ENCODE data around the gene GUK1.

Gene GUK1

DNA sequence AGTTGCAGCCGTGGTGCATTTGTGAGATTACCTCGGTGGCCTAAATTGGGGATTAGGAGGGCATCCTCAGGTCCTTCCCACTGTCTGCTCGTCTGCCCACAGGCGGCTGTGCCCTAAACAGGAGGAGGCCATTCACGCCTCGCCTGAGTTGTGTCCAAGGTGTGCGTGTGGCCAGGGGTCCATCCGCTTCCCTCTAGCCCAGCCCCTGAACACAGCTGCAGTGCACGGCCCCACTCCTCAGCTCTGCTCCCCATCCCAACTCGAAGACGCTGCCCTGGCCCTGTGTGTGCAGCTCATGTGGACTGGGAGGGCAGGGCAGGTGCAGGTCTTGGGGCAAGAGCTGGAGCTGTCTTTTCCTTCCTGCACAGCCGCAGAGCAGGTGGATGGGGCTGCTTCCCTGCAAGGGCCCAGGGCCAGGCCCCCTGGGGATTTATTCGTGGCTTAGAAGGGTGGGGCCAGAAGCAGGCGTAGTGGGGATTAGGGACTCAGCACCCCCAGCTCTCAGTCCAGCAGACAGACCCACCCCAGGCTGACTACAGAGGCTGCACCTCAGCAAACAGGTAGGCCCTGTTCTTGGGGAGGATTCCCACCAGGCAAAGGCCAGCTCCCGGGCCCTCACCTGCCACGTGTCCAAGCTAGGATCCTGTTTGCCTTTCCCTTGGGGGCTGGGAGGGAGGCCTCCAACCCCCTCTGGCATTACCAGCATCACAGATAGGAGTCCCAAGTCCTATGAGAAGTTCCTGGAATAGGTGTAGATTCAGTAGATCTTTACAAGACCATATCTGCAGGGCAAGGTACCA, 4.3 kb downstream of the GUK1 start:
- no peak overlapping the region for H3K4ac ChIP-seq (ENCODE audit: low read depth in 1 of 2, low read length in 2 of 2)
- H3K79me1 ChIP-seq (replicated peaks; ENCODE audit: low read length, poor library complexity, severe bottlenecking), result peaks cover 35% of the 10 kb centered on the region
- peaks cover 44% of the 10 kb centered on the region for H3K4me1 ChIP-seq (ENCODE audit: control insufficient read depth, insufficient read depth, low read depth, low read length)
- no peak for DNase-seq
- H3K27ac ChIP-seq (ENCODE audit: low read length, poor library complexity, severe bottlenecking), result no peak overlapping the region
- no peak overlapping the region for H3K4me2 ChIP-seq (ENCODE audit: low read length, poor library complexity, severe bottlenecking)
- H2BK120ac ChIP-seq (ENCODE audit: low read depth, low read length), result no peak overlapping the region
- H3K18ac ChIP-seq (ENCODE audit: low read depth in 1 of 2, low read length in 2 of 2), result no peak overlapping the region
- H2AFZ ChIP-seq (ENCODE audit: low read depth, low read length), result no peak overlapping the region
- no peaks in the 10 kb centered on the region for H3K27me3 ChIP-seq (ENCODE audit: control insufficient read depth in 1 of 2, insufficient read depth in 1 of 2, low read length in 2 of 2)
- no peaks in the 10 kb centered on the region for H3K9me3 ChIP-seq (ENCODE audit: control insufficient read depth, low read length)
- no peak overlapping the region for H2BK5ac ChIP-seq (ENCODE audit: low read depth, low read length, poor library complexity, severe bottlenecking)
- 97% methylated on average over 13 of the region's 16 CpGs for WGBS
- no peak overlapping the region for H4K8ac ChIP-seq (ENCODE audit: low read length)
- H3K4me3 ChIP-seq (ENCODE audit: insufficient read depth in 1 of 2, low read depth in 1 of 2, low read length in 2 of 2), result no peak overlapping the region
- H2BK15ac ChIP-seq (ENCODE audit: low read depth, poor library complexity, severe bottlenecking), result no peak overlapping the region
- H3K36me3 ChIP-seq (ENCODE audit: control insufficient read depth in 1 of 2, insufficient read depth in 2 of 2, low read depth in 1 of 2, low read length in 2 of 2), result peaks cover 36 to 76% of the 10 kb centered on the region in 2 experiments
- no peak overlapping the region for H2BK12ac ChIP-seq (ENCODE audit: low read length in 2 of 2)
- no peak overlapping the region for H2AK5ac ChIP-seq (ENCODE audit: low read length, severe bottlenecking)
- no peak overlapping the region for H3K14ac ChIP-seq (ENCODE audit: low read length in 2 of 2)
- no peak overlapping the region for H3K23ac ChIP-seq (ENCODE audit: low read length in 2 of 2)
- peak overlapping the region; percentile 26 for H3K9ac ChIP-seq (ENCODE audit: low read length)
- peak overlapping the region; percentile 34 for H4K91ac ChIP-seq (ENCODE audit: low read length)

- H3K9ac ChIP-seq (ENCODE audit: low read length), result peak overlapping the region; percentile 26
- DNase-seq, result no peak
- no peak overlapping the region for H3K23ac ChIP-seq (ENCODE audit: low read length in 2 of 2)
- H3K4me3 ChIP-seq (ENCODE audit: insufficient read depth in 1 of 2, low read depth in 1 of 2, low read length in 2 of 2), result no peak overlapping the region
- WGBS, result 92% methylated on average over 7 of the region's 8 CpGs
- peaks cover 39% of the 10 kb centered on the region for H3K79me1 ChIP-seq (replicated peaks; ENCODE audit: low read length, poor library complexity, severe bottlenecking)
- no peaks in the 10 kb centered on the region for H3K27me3 ChIP-seq (ENCODE audit: control insufficient read depth in 1 of 2, insufficient read depth in 1 of 2, low read length in 2 of 2)
- H2AK5ac ChIP-seq (ENCODE audit: low read length, severe bottlenecking), result no peak overlapping the region
- no peaks in the 10 kb centered on the region for H3K9me3 ChIP-seq (ENCODE audit: control insufficient read depth, low read length)
- no peak overlapping the region for H2BK5ac ChIP-seq (ENCODE audit: low read depth, low read length, poor library complexity, severe bottlenecking)
- peaks cover 36 to 82% of the 10 kb centered on the region in 2 experiments for H3K36me3 ChIP-seq (ENCODE audit: control insufficient read depth in 1 of 2, insufficient read depth in 2 of 2, low read depth in 1 of 2, low read length in 2 of 2)
- H3K27ac ChIP-seq (ENCODE audit: low read length, poor library complexity, severe bottlenecking), result no peak overlapping the region
- no peak overlapping the region for H3K14ac ChIP-seq (ENCODE audit: low read length in 2 of 2)
- no peak overlapping the region for H3K4me2 ChIP-seq (ENCODE audit: low read length, poor library complexity, severe bottlenecking)
- H2AFZ ChIP-seq (ENCODE audit: low read depth, low read length), result no peak overlapping the region
- H2BK15ac ChIP-seq (ENCODE audit: low read depth, poor library complexity, severe bottlenecking), result no peak overlapping the region
- H3K18ac ChIP-seq (ENCODE audit: low read depth in 1 of 2, low read length in 2 of 2), result no peak overlapping the region
- H2BK120ac ChIP-seq (ENCODE audit: low read depth, low read length), result no peak overlapping the region
- no peak overlapping the region for H3K4ac ChIP-seq (ENCODE audit: low read depth in 1 of 2, low read length in 2 of 2)
- H4K8ac ChIP-seq (ENCODE audit: low read length), result no peak overlapping the region
- H3K4me1 ChIP-seq (ENCODE audit: control insufficient read depth, insufficient read depth, low read depth, low read length), result peaks cover 49% of the 10 kb centered on the region
- H4K91ac ChIP-seq (ENCODE audit: low read length), result no peak overlapping the region
- no peak overlapping the region for H2BK12ac ChIP-seq (ENCODE audit: low read length in 2 of 2)
Observed at GRCh38 chr1:228144993-228145343, 4.9 kb downstream of the GUK1 start.

DNA sequence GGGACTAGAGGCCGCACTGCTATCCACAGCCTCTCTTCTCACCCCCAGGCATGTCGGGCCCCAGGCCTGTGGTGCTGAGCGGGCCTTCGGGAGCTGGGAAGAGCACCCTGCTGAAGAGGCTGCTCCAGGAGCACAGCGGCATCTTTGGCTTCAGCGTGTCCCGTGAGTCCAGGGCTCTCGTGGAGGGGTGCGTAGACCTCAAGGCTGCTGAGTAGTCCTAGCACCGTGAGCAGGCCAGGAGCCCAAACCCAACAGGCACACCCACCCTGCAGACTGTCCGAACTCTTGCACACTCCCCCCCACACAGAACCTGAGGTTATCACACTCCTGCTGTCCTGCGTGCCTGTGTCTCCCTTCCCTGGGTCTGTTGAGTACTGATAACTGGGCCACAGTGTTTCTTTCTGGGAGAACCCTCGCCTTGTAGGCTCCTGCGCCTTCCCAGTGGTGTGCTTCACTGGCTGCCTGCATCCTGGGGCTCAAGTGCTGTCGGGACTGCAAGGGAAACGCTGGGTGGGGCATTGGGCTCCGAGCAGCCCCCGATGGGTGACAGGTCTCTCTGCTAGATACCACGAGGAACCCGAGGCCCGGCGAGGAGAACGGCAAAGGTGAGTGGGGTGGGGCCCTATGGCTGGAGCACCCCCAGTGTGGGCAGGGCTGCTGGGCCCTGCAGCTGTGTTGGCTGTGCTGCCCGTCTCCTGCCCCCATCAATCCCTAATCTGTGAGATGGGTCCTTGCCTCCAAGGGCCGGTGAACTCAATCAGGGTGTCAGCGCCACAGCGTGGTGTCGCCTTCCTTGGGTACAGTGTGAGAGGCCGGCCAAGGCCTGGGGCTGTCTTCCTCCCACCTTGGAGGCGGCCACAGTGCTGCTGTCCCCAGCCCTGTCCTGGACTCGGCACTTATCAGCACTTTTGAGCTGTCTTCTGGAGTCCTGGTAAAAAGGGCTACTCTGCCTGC, 5.7 kb downstream of the GUK1 start:
- DNase-seq, result no peak
- H2BK15ac ChIP-seq (ENCODE audit: low read depth, poor library complexity, severe bottlenecking), result no peak overlapping the region
- H3K18ac ChIP-seq (ENCODE audit: low read depth in 1 of 2, low read length in 2 of 2), result no peak overlapping the region
- H4K91ac ChIP-seq (ENCODE audit: low read length), result peak overlapping the region; percentile 67
- H2AK5ac ChIP-seq (ENCODE audit: low read length, severe bottlenecking), result no peak overlapping the region
- no peak overlapping the region for H2BK5ac ChIP-seq (ENCODE audit: low read depth, low read length, poor library complexity, severe bottlenecking)
- H3K14ac ChIP-seq (ENCODE audit: low read length in 2 of 2), result no peak overlapping the region
- H3K9me3 ChIP-seq (ENCODE audit: control insufficient read depth, low read length), result no peaks in the 10 kb centered on the region
- no peak overlapping the region for H2AFZ ChIP-seq (ENCODE audit: low read depth, low read length)
- H3K36me3 ChIP-seq (ENCODE audit: control insufficient read depth in 1 of 2, insufficient read depth in 2 of 2, low read depth in 1 of 2, low read length in 2 of 2), result peaks cover 36 to 89% of the 10 kb centered on the region in 2 experiments
- no peak overlapping the region for H2BK12ac ChIP-seq (ENCODE audit: low read length in 2 of 2)
- no peak overlapping the region for H2BK120ac ChIP-seq (ENCODE audit: low read depth, low read length)
- 96% methylated on average over 31 of the region's 31 CpGs for WGBS
- no peak overlapping the region for H3K9ac ChIP-seq (ENCODE audit: low read length)
- H3K27ac ChIP-seq (ENCODE audit: low read length, poor library complexity, severe bottlenecking), result no peak overlapping the region
- no peaks in the 10 kb centered on the region for H3K27me3 ChIP-seq (ENCODE audit: control insufficient read depth in 1 of 2, insufficient read depth in 1 of 2, low read length in 2 of 2)
- no peak overlapping the region for H3K23ac ChIP-seq (ENCODE audit: low read length in 2 of 2)
- H3K4me2 ChIP-seq (ENCODE audit: low read length, poor library complexity, severe bottlenecking), result no peak overlapping the region
- H3K4me3 ChIP-seq (ENCODE audit: insufficient read depth in 1 of 2, low read depth in 1 of 2, low read length in 2 of 2), result no peak overlapping the region
- H3K4ac ChIP-seq (ENCODE audit: low read depth in 1 of 2, low read length in 2 of 2), result no peak overlapping the region
- H4K8ac ChIP-seq (ENCODE audit: low read length), result no peak overlapping the region
- peaks cover 56% of the 10 kb centered on the region for H3K4me1 ChIP-seq (ENCODE audit: control insufficient read depth, insufficient read depth, low read depth, low read length)
- H3K79me1 ChIP-seq (replicated peaks; ENCODE audit: low read length, poor library complexity, severe bottlenecking), result peaks cover 40% of the 10 kb centered on the region
